IPS-18a (cell line): ENCODE measurements around the gene CPNE4.
"Not testable (repeated sequence)": the region's sequence is repeated elsewhere in the genome, so short reads cannot be mapped to it uniquely, and the experiment has no call there.

Experiments
- H3K27ac ChIP-seq: one replicate; pipeline ENCODE4 v1.5.1; 2013; ENCODE audit warnings: low read length
- H3K27me3 ChIP-seq: one replicate; pipeline ENCODE4 v1.6.1; 2013; ENCODE audit warnings: mild to moderate bottlenecking, low read length; ENCODE audit not compliant: control insufficient read depth, insufficient read depth
- H3K36me3 ChIP-seq: one replicate; pipeline ENCODE4 v1.6.1; 2013; ENCODE audit warnings: low read depth, low read length; ENCODE audit not compliant: control insufficient read depth
- H3K4me1 ChIP-seq: one replicate; pipeline ENCODE4 v1.6.1; 2013; ENCODE audit warnings: low read depth, low read length; ENCODE audit not compliant: control insufficient read depth
- H3K4me3 ChIP-seq: one replicate; pipeline ENCODE4 v1.5.1; 2013; ENCODE audit warnings: low read length
- H3K9ac ChIP-seq: one replicate; pipeline ENCODE4 v1.6.1; 2013; ENCODE audit warnings: mild to moderate bottlenecking, low read length, moderate library complexity
- H3K9me3 ChIP-seq: one replicate; pipeline ENCODE4 v1.6.1; 2013; ENCODE audit warnings: low read depth, low read length; ENCODE audit not compliant: control insufficient read depth

CPNE4 gene

DNA sequence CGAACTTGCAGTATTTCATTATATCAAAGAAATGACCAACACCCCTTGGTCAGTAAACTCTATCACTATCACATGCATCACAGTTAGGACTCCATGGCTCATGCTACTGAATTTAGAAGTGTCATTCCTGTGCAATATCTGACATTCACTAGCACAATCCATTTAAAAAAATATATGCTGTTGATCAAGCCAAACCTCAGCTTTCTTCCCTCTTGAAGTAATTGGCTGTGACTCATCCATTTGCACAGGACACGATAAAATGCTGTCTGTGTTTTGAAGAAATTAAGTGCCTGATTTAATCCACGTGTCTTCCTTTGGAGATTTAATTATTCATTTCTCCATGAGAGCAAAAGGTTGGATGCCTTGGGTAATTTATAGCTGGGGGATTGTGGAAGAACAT, 38.9 kb downstream of the CPNE4 start:
- H3K9me3 ChIP-seq, result no peaks in the 10 kb centered on the region
- H3K27ac ChIP-seq, result no peak overlapping the region
- peaks cover 19% of the 10 kb centered on the region for H3K4me1 ChIP-seq
- no peak overlapping the region for H3K9ac ChIP-seq
- no peak overlapping the region for H3K4me3 ChIP-seq
- H3K27me3 ChIP-seq, result no peaks in the 10 kb centered on the region
- no peaks in the 10 kb centered on the region for H3K36me3 ChIP-seq

DNA sequence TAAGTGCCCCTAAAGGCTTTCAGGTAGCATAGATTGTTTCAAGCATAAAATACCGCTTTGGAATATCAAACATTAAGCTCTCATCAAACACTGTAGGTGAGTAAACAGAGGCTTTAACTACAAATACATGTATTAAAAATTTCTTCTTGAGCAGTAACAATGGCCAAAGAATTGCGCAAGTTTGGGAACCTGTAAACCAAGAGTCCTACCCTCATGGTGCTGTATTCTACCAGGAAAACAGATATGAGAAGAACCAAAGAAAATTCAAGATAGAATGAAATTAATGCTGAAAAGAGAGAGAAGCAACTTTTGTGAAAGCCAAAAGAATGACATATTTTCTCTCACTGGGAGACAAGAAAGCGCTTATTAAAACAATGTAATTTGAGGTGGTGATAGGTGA, 45.5 kb downstream of the CPNE4 start:
- Histone ChIP-seq H3K9ac (no peak overlapping the region), H3K4me3 (no peak overlapping the region), H3K36me3 (no peaks in the 10 kb centered on the region), H3K27me3 (no peaks in the 10 kb centered on the region), H3K9me3 (no peaks in the 10 kb centered on the region), H3K4me1 (no peaks in the 10 kb centered on the region), H3K27ac (no peak overlapping the region)

DNA sequence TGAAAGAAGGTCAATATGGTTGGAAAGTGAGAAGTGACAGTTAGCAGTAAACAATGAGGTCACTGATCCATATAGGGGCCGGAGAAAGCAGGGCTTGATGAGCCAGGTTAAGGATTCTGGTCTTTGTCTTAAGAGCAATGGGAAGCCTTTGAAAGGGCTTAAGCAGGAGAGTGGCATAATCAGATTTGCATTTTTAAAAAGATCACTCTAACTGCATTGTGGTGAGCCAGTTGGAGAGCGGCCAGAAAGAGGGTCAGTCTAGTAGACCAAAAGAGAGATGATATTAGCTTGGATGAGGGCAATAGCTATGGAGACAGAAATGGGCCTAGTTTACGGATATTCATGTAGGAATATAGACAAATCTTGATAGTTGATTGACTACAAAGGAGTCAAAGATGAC, 46.6 kb downstream of the CPNE4 start:
- Histone ChIP-seq H3K27me3 (no peaks in the 10 kb centered on the region), H3K9ac (no peak overlapping the region), H3K9me3 (no peaks in the 10 kb centered on the region), H3K27ac (no peak overlapping the region), H3K4me1 (no peaks in the 10 kb centered on the region), H3K36me3 (no peaks in the 10 kb centered on the region), H3K4me3 (no peak overlapping the region)

DNA sequence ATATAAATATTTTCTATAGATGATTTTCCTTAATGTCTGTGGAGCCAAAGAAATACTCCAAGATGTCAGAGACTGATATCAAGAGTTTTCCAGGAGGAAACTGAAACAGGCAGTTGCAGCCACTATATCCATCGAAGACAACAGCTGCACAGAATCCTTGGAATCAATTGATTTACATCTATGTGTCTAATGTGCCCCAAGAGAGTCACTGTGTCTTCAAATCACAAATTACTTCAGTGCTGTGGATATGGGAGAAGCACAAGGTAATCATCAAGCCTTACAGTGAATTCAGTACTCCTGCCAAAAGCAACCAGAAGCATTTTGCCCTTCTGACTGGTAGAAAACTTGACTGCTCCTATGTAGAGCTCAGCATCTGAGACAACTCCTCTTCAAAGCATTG, 51.1 kb downstream of the CPNE4 start:
- Histone ChIP-seq H3K27ac (no peak overlapping the region), H3K36me3 (no peaks in the 10 kb centered on the region), H3K9me3 (no peaks in the 10 kb centered on the region), H3K4me1 (no peaks in the 10 kb centered on the region), H3K27me3 (no peaks in the 10 kb centered on the region), H3K4me3 (no peak overlapping the region), H3K9ac (no peak overlapping the region)

DNA sequence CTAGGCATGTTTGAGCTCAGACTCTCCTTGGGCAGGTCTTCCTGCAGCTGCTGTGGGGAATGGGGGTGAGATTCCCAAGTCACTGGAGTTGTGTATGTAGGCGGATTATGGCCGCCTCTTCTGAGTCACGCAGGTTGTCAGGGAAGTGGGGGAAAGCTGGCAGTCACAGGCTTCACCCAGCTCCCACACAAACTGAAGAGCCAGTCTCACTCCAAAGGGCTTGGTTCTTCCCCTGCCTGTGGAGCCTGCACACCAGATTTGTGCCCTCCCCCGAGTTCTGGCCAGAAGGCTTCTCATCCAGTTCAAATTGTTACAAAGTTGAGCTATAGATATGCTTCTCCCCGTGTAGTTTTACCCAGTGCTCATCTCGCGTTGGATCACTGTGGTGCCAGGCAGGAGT, 53.5 kb downstream of the CPNE4 start:
- Histone ChIP-seq H3K9ac (no peak overlapping the region), H3K36me3 (no peaks in the 10 kb centered on the region), H3K27ac (no peak overlapping the region), H3K4me3 (no peak overlapping the region), H3K4me1 (no peaks in the 10 kb centered on the region), H3K27me3 (no peaks in the 10 kb centered on the region), H3K9me3 (no peaks in the 10 kb centered on the region)

DNA sequence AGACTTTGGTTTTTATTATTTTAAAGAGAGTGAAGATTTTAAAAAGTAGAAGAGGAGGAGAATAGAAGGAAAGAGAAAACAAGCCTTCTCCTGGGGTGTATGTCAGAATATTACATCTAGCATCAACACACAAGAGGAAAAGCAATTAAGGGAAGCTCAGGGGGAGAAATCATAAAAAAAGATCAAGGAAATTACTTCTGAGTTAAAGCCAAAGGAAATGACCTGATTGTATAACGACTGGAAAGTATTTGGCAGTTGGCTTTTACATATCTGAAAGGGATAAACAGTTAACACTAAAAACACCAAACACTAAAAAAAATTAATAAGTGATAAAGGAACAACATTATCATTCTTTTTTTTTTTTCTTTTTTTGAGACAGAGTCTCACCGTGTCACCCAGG, 58.4 kb downstream of the CPNE4 start:
- Histone ChIP-seq H3K4me1 (peaks cover 9% of the 10 kb centered on the region), H3K36me3 (no peaks in the 10 kb centered on the region), H3K9me3 (no peaks in the 10 kb centered on the region), H3K4me3 (no peak overlapping the region), H3K27ac (no peak overlapping the region), H3K27me3 (no peaks in the 10 kb centered on the region), H3K9ac (no peak overlapping the region)

DNA sequence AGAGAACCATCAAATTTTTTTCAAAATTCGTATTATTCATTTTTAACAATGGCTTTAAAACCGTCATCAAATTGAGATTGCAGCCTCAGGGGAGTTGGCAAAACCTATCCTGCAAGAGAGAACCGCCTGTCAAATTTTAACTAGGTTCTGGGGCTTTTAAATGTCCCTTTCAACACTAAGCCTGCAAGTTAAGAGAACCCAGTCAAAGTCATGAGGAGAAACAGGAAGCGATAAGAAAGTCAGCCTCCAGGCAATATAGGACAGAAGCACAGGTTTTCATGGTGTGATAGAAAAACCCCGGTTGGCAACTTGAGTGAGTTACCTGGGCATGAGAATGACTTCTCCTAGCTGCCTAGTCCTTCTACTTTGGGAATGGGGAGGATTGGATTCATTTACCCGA, 59.8 kb downstream of the CPNE4 start:
- Histone ChIP-seq H3K27ac (no peak overlapping the region), H3K4me3 (no peak overlapping the region), H3K9me3 (no peaks in the 10 kb centered on the region), H3K9ac (no peak overlapping the region), H3K27me3 (no peaks in the 10 kb centered on the region), H3K4me1 (peaks cover 9% of the 10 kb centered on the region), H3K36me3 (no peaks in the 10 kb centered on the region)

DNA sequence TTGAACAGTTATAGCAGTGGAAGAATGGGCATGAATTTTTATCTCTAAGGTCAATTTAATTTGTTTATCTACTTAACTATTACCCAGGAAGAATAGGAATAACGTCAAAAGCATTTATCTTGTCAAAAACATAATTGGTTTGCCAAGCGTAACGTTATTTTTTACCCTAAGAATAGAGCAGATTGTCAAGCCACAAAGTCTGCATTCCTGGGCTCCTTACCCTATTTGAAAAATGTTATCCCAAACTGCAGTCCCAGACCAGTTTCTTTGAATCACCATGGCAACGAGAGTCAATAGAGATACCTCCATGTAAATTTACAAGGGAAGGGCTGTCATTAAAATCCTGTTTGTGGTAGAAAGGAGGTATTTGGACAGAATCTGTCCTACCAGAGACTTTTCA, 61.1 kb downstream of the CPNE4 start:
- Histone ChIP-seq H3K4me3 (no peak overlapping the region), H3K36me3 (no peaks in the 10 kb centered on the region), H3K9me3 (no peaks in the 10 kb centered on the region), H3K4me1 (peaks cover 9% of the 10 kb centered on the region), H3K9ac (peak overlapping the region; percentile 18), H3K27ac (peak overlapping the region; percentile 70), H3K27me3 (no peaks in the 10 kb centered on the region)

DNA sequence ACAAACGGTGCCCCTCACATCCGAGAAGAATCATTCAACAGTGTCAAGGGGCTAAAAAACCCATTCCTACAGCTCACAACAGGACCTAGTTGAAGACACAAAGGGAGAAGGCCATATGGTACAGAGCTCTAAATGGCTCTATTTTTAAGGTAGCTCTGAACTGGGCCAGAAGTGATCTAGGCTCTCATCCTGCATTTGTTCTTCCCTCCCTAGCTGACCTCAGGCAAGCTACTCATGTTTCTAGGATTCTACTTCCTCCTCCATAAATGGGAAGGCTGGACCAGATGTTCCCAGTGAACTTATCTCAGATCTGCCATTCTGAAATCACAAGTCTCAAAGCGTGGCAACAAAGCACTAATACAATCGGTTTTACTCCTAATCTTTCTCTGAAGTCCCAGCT, 62.3 kb downstream of the CPNE4 start:
- Histone ChIP-seq H3K9ac (no peak overlapping the region), H3K27me3 (no peaks in the 10 kb centered on the region), H3K4me3 (no peak overlapping the region), H3K4me1 (peaks cover 9% of the 10 kb centered on the region), H3K9me3 (no peaks in the 10 kb centered on the region), H3K27ac (no peak overlapping the region), H3K36me3 (no peaks in the 10 kb centered on the region)

DNA sequence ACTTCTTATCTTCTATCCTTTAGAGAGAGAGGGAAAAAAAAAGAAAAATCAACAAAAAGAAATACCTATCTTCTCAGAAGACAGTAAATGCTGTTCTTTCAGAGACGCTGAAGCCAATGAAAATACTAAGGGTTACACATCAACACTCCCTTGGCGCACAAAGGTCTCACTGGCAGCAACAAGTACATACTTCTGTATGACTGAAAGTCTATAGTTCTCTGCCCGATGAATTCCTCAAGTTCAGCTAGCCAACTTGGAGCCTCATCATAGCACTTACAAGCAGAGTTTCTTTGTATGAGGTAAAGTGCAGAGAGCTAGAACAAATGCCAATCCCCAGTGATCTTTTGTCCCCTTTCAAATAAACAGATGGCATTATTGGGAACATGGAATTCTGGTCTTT, 62.7 kb downstream of the CPNE4 start:
- no peak overlapping the region for H3K9ac ChIP-seq
- H3K4me3 ChIP-seq, result no peak overlapping the region
- peaks cover 9% of the 10 kb centered on the region for H3K4me1 ChIP-seq
- H3K27ac ChIP-seq, result no peak overlapping the region
- H3K36me3 ChIP-seq, result no peaks in the 10 kb centered on the region
- H3K9me3 ChIP-seq, result no peaks in the 10 kb centered on the region
- no peaks in the 10 kb centered on the region for H3K27me3 ChIP-seq

DNA sequence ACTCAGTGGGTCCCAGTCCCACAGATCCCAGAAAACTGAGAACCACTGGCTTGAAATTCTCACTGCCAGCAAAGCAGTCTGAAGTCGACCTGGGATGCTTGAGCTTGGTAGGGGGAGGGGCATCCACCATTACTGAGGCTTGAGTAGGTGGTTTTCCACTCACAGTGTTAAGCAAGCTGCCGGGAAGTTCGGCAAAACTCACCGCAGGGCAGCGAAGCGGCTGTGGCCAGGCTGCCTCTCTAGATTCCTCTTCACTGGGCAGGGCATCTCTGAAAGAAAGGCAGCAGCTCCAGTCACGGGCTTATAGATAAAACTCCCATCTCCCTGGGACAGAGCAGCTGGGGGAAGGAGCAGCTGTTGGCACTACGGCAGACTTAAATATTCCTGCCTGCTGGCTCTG, 71.4 kb downstream of the CPNE4 start:
- not testable (repeated sequence) for H3K9me3 ChIP-seq, H3K4me1 ChIP-seq, H3K9ac ChIP-seq, H3K27ac ChIP-seq, H3K36me3 ChIP-seq, H3K4me3 ChIP-seq, H3K27me3 ChIP-seq

DNA sequence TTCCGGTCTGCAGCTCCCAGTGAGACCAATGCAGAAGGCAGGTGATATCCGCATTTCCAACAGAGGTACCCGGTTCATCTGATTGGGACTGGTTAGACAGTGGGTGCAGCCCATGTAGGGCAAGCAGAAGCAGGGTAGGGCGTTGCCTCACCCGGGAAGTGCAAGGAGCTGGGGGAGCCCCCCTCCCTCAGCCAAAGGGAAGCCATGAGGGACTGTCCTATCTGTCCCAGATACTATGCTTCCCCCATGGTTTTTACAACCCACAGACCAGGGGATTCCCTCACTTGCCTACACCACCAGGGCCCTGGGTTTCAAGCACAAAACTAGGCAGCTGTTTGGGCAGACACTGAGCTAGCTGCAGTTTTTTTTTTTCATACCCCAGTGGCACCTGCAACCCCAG, 71.8 kb downstream of the CPNE4 start:
- H3K36me3 ChIP-seq, result no peaks in the 10 kb centered on the region
- H3K27me3 ChIP-seq, result no peaks in the 10 kb centered on the region
- H3K4me1 ChIP-seq, result peaks cover 3% of the 10 kb centered on the region
- H3K9ac ChIP-seq, result no peak overlapping the region
- no peaks in the 10 kb centered on the region for H3K9me3 ChIP-seq
- H3K4me3 ChIP-seq, result no peak overlapping the region
- no peak overlapping the region for H3K27ac ChIP-seq

DNA sequence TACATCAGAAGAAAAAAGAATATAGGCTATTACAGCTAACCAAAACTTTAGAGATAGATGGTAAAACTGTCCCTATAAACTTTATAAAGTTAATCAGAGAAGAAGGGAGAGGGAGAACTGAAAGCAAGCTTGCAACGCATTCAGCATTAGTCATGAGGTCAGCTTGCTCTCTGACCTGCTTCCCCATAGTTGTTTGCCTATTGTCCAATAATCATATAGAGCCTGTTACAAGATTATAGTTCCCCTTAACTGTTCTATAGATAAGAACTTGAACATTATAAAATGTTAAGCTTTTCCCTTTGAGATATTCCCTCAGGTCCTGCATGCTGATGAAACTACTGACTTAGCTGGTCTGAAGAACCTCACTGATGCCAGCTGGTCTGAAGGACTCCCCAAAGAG, 74.5 kb downstream of the CPNE4 start:
- no peak overlapping the region for H3K4me3 ChIP-seq
- H3K27ac ChIP-seq, result no peak overlapping the region
- H3K27me3 ChIP-seq, result no peaks in the 10 kb centered on the region
- peaks cover 22% of the 10 kb centered on the region for H3K4me1 ChIP-seq
- no peaks in the 10 kb centered on the region for H3K36me3 ChIP-seq
- H3K9me3 ChIP-seq, result no peaks in the 10 kb centered on the region
- no peak overlapping the region for H3K9ac ChIP-seq
